Activated CD8-positive, alpha-beta memory T cell treated with anti-CD3 and anti-CD28 coated beads, Interleukin-2, amount 50 U/mL, for 24 hours (primary cell): ENCODE measurements around the gene SLC35B4.

Experiments used
- DNase-seq: peaks from one replicate; pipeline ENCODE4 v3.0.0-alpha.2; 2020; ENCODE audit errors: extremely low read depth

Gene SLC35B4

GRCh38 chr7:134316539-134317344 lies at the start of gene SLC35B4:
Gene SLC35B4, minus strand, starts transcription at chr7:134316930. Its CDS starts 179 bp downstream, at chr7:134316751.
- peak; percentile 85 for DNase-seq

- no peak for DNase-seq
These were observed 49.8 kb upstream of the SLC35B4 start for GRCh38 chr7:134366481-134366880.

GRCh38 chr7:134365341-134366054 lies 48.8 kb upstream of the SLC35B4 start:
- no peak for DNase-seq

GRCh38 chr7:134364619-134365037 lies 47.9 kb upstream of the SLC35B4 start:
- DNase-seq = no peak

- DNase-seq = no peak
These were observed 46.1 kb upstream of the SLC35B4 start for GRCh38 chr7:134362587-134363483.

GRCh38 chr7:134359787-134360432 lies 43.2 kb upstream of the SLC35B4 start:
- DNase-seq = no peak

- DNase-seq = no peak
These were observed 40.8 kb upstream of the SLC35B4 start for GRCh38 chr7:134357486-134357885.

- DNase-seq = no peak
These were observed 39.7 kb upstream of the SLC35B4 start for GRCh38 chr7:134356421-134356936.

- no peak for DNase-seq
These were observed 39.2 kb upstream of the SLC35B4 start for GRCh38 chr7:134355927-134356326.

GRCh38 chr7:134355004-134355525 lies 38.3 kb upstream of the SLC35B4 start:
- DNase-seq = no peak

- DNase-seq = no peak
These were observed 36.7 kb upstream of the SLC35B4 start for GRCh38 chr7:134353411-134353810.

- DNase-seq = no peak
These were observed 34.7 kb upstream of the SLC35B4 start for GRCh38 chr7:134351424-134351823.

- DNase-seq = no peak
These were observed 34.0 kb upstream of the SLC35B4 start for GRCh38 chr7:134350709-134351108.

- DNase-seq = no peak
These were observed 30.8 kb upstream of the SLC35B4 start for GRCh38 chr7:134347567-134347966.

GRCh38 chr7:134343796-134344195 lies 27.1 kb upstream of the SLC35B4 start:
- DNase-seq = no peak

- no peak for DNase-seq
These were observed 26.4 kb upstream of the SLC35B4 start for GRCh38 chr7:134343136-134343535.

GRCh38 chr7:134339475-134339874 lies 22.7 kb upstream of the SLC35B4 start:
- DNase-seq = no peak

- DNase-seq = no peak
These were observed 21.2 kb upstream of the SLC35B4 start for GRCh38 chr7:134337980-134338379.

GRCh38 chr7:134334408-134334807 lies 17.7 kb upstream of the SLC35B4 start:
- no peak for DNase-seq

GRCh38 chr7:134333943-134334342 lies 17.2 kb upstream of the SLC35B4 start:
- no peak for DNase-seq

GRCh38 chr7:134332892-134333291 lies 16.2 kb upstream of the SLC35B4 start:
- no peak for DNase-seq
